Endometrium (tissue), 2 donors: ENCODE measurements around the gene CKS1B.

Experiments used
- FAIRE-seq: peaks from 2 replicates; lab custom pipeline; 2012; peaks lifted over from hg19 to GRCh38; lab: Jason Lieb, UNC
- donor health status: control.
- donor health status: control.

Gene CKS1B

GRCh38 chr1:155015527-155016230 lies 41.2 kb downstream of the CKS1B start:
- no peak for FAIRE-seq

- no peak for FAIRE-seq
These were observed 41.9 kb downstream of the CKS1B start for GRCh38 chr1:155016231-155016831.

GRCh38 chr1:155017041-155017945 lies 42.8 kb downstream of the CKS1B start:
- FAIRE-seq, result no peak

GRCh38 chr1:155017946-155018316 lies 43.5 kb downstream of the CKS1B start:
- no peak for FAIRE-seq

GRCh38 chr1:155018617-155019348 lies 44.3 kb downstream of the CKS1B start:
- no peak for FAIRE-seq

GRCh38 chr1:155019377-155020245 lies 45.1 kb downstream of the CKS1B start:
- FAIRE-seq, result no peak

- FAIRE-seq, result no peak
These were observed 47.9 kb downstream of the CKS1B start for GRCh38 chr1:155022136-155022926.

- FAIRE-seq, result no peak
These were observed 48.4 kb downstream of the CKS1B start for GRCh38 chr1:155022927-155023236.

GRCh38 chr1:155023627-155024026 lies 49.1 kb downstream of the CKS1B start:
- FAIRE-seq, result no peak

- FAIRE-seq, result no peak
These were observed 49.8 kb downstream of the CKS1B start for GRCh38 chr1:155024315-155024714.

- no peak for FAIRE-seq
These were observed 51.7 kb downstream of the CKS1B start for GRCh38 chr1:155026154-155026553.

- no peak for FAIRE-seq
These were observed 52.1 kb downstream of the CKS1B start for GRCh38 chr1:155026588-155026987.
